GM21360 (cell line): ENCODE data around the gene GPR78.
"Not testable (repeated sequence)": the region's sequence is repeated elsewhere in the genome, so short reads cannot be mapped to it uniquely, and the experiment has no call there.

Source experiments
- ATAC-seq: cut with Tn5 transposase; IDR thresholded peaks from one replicate; pipeline ENCODE4 v1.9.1; 2021; ENCODE audit warnings: mild to moderate bottlenecking, moderate library complexity; ENCODE audit not compliant: unreplicated experiment

Gene GPR78

DNA sequence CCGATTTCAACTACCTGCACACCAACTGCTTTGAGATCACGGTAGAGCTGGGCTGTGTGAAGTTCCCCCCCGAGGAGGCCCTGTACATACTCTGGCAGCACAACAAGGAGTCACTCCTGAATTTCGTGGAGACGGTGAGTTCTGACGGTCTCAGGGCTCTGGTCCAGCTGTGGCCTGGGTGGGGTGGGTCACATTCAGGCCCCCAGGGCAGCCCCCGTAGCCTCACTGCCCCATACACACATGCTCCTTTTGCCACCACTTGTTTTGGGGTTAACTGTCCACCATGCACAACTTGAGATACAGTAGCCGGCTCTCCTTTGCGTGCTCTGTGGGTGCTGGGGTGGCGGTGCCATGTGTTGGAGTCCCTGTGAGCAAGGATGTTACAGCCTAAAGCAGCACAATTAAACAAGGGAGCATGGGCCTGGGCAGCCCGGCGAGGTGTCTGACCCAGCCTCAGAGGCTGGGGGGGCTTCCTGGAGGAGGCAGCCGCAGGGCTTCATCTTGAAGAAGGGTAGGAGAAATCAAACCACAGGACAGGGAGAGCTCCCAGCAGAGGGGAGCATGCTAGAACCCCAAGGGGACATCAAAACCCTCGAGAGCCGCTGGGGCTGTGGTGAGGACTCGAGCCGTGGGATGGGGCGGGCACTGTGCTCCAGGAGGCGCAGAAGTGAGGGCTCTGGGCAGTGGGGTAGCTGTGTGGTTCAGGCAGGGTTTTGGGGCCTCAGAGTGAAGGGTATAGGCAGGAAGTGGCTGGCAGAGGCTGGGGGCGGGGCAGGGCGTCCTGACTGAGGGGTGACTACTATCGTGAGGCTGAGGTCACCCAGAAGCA, 34.4 kb downstream of the GPR78 start:
- no peak for ATAC-seq

DNA sequence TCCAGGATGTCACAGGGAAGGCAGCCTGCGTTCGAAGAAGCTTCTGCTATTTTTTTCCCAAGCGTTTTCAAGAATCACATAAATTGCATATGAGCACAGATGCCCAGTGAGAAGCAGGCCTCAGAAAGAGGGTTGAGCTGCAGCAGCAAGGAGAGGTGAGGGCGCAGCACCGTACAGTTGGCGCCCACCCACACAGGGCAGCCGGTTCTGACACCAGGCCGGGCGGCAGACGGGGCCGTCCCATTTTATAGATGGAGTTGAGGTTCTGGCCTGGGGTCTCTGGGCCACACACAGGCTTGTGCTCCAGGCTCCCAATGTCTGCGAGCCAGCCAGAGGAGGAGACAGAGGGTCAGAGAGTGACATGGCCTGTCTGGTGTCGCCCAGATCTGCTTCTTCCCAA, 35.2 kb downstream of the GPR78 start:
- ATAC-seq = no peak

- ATAC-seq = no peak
Observed at GRCh38 chr4:8615921-8616787, 36.0 kb downstream of the GPR78 start.

GRCh38 chr4:8616831-8617230, 36.6 kb downstream of the GPR78 start:
- ATAC-seq = no peak

GRCh38 chr4:8617486-8618040, 37.4 kb downstream of the GPR78 start:
- ATAC-seq = no peak

DNA sequence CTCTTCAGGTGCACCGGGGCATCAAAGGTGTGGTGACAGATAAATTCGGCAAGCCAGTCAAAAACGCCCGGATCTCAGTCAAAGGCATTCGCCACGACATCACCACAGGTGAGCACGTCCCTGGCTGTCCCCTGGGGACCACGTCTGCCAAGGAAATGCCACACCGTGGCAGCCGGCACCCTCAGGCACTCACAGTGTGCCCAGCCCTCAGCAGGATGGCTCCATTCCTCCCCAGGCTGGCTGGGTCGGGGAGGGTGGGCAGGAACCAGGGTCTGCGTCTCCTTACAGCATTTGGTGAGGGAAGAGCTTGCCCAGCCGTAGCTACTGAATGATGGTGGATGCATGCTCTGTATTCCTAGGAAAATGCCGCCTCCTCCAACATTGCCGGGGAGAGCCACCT, 38.2 kb downstream of the GPR78 start:
- no peak for ATAC-seq

DNA sequence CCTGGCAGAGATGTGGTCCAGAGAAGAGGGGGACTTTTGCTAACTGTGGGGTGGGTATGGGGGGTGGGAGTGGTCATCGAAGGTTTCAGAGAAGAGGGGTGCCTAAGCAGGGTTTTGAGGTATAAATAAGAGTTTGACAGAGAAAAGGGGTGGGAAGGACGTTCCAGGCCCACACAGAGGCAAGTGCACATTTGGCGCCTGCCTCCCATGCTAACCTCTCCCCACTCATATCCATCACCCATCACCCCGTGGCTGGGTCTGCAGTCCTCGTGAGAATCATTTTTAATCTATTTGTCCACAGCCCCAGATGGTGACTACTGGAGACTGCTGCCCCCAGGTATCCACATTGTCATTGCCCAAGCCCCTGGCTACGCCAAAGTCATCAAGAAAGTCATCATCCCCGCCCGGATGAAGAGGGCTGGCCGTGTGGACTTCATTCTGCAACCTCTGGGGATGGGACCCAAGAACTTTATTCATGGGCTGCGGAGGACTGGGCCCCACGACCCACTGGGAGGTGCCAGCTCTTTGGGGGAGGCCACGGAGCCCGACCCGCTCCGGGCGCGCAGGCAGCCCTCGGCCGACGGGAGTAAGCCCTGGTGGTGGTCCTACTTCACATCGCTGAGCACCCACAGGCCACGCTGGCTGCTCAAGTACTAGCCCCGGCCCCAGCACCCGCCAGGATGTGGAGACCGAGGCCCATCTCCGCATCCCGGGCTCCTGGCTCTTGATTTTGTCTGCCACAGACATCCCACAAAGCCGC, 38.9 kb downstream of the GPR78 start:
- ATAC-seq = no peak

GRCh38 chr4:8621135-8621534, 40.9 kb downstream of the GPR78 start:
- ATAC-seq = not testable (repeated sequence)

- not testable (repeated sequence) for ATAC-seq
Observed at GRCh38 chr4:8624601-8625272, 44.5 kb downstream of the GPR78 start.

DNA sequence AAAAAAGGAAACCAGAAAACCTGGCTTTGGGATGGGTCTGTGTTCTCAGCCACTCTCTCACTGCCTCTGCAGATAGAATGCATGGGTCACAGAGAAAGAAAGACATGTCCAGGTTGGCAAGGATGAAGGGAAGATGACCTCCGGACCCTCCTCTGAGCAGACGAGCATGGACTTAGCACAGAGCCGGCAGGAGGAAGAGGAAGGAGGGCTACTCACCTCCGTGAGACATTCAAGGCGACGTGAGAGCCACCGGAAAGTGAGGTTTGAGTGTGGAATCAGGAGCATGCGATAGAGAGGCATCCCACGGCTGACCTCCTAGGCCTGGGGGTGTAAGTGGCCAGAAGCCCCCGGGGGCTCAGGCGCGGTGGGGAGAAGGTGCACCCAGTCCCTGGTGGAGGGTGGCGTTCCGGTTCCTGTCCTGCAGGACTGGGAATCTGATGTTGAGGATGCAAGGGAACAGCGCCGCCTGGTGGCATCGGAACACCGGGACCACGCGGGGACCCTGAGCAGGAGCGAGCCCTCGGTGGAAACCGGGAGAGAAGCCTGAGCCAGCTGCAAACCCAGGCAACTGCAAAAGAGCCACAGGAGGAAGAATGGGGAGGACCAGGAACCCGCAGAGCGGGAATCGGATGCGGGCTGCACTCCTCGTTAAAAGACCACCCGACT, 50.2 kb downstream of the GPR78 start:
- not testable (repeated sequence) for ATAC-seq

GRCh38 chr4:8631896-8632295, 51.7 kb downstream of the GPR78 start:
- ATAC-seq = not testable (repeated sequence)

DNA sequence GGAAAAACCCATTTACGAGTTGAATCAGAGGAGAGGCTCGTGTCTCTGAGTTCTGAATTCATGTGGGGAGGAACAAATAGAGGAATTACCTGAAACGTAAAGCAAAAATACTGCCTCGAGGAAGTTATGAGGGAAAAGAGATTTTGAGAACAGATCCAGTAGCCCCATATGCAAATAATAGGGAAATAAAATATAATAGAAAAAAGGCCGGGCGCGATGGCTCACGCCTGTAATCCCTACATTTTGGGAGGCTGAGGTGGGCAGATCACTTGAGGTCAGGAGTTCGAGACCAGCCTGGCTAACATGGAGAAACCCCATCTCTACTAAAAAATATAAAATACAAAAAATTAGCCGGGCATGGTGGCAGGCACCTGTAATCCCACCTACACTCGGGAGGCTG, 54.6 kb downstream of the GPR78 start:
- not testable (repeated sequence) for ATAC-seq

DNA sequence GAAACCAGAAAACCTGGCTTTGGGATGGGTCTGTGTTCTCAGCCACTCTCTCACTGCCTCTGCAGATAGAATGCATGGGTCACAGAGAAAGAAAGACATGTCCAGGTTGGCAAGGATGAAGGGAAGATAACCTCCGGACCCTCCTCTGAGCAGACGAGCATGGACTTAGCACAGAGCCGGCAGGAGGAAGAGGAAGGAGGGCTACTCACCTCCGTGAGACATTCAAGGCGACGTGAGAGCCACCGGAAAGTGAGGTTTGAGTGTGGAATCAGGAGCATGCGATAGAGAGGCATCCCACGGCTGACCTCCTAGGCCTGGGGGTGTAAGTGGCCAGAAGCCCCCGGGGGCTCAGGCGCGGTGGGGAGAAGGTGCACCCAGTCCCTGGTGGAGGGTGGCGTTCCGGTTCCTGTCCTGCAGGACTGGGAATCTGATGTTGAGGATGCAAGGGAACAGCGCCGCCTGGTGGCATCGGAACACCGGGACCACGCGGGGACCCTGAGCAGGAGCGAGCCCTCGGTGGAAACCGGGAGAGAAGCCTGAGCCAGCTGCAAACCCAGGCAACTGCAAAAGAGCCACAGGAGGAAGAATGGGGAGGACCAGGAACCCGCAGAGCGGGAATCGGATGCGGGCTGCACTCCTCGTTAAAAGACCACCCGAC, 55.8 kb downstream of the GPR78 start:
- ATAC-seq = not testable (repeated sequence)
